GM23338 (cell line): ENCODE measurements around the gene NID2.

ENCODE experiments used
- CREB1 ChIP-seq: fragments of 250-450 bp; sonication (Bioruptor Pico); IDR thresholded peaks from 2 replicates; pipeline ENCODE4 v1.5.0; 2020; ENCODE audit warnings: low read depth, mild to moderate bottlenecking, moderate library complexity
- CTCF ChIP-seq, 2 experiments: fragments of 200-600 bp in 1 of 2; sonication (generic) in 1 of 2; conservative IDR thresholded peaks; 2 replicates each; pipeline versions ENCODE4 v1.5.1 to v1.6.1; 2016 to 2017; ENCODE audit warnings: antibody characterized with exemption in 2 of 2, low read depth in 2 of 2, mild to moderate bottlenecking in 2 of 2, moderate library complexity in 1 of 2
- EZH2 ChIP-seq: fragments of 200-600 bp; sonication (generic); IDR thresholded peaks from one replicate; pipeline ENCODE4 v1.8.0; 2017; ENCODE audit warnings: antibody characterized with exemption, mild to moderate bottlenecking, low read depth; ENCODE audit not compliant: unreplicated experiment
- EZH2phosphoT487 ChIP-seq: fragments of 200-600 bp; sonication (generic); IDR thresholded peaks from one replicate; pipeline ENCODE4 v1.8.1; 2018; ENCODE audit warnings: antibody characterized with exemption; ENCODE audit not compliant: unreplicated experiment
- JUNB ChIP-seq: IDR thresholded peaks from one replicate; pipeline ENCODE4 v1.6.1; 2016; ENCODE audit warnings: antibody characterized with exemption; ENCODE audit not compliant: unreplicated experiment
- POLR2AphosphoS5 ChIP-seq: IDR thresholded peaks from 2 replicates; pipeline ENCODE4 v1.6.1; 2016; ENCODE audit warnings: antibody characterized with exemption, low read depth
- REST ChIP-seq: IDR thresholded peaks from one replicate; pipeline ENCODE4 v1.6.1; 2018; ENCODE audit warnings: antibody characterized with exemption; ENCODE audit not compliant: unreplicated experiment
- STAT1 ChIP-seq: IDR thresholded peaks from one replicate; pipeline ENCODE4 v1.6.1; 2016; ENCODE audit warnings: antibody characterized with exemption; ENCODE audit not compliant: unreplicated experiment
- ZNF114 ChIP-seq: fragments of 250-450 bp; sonication (Bioruptor Pico); IDR thresholded peaks from 2 replicates; pipeline ENCODE4 v1.5.0; 2020; ENCODE audit warnings: mild to moderate bottlenecking, moderate library complexity
- ZNF462 ChIP-seq: fragments of 250-450 bp; sonication (Bioruptor Pico); IDR thresholded peaks from 2 replicates; pipeline ENCODE4 v1.5.0; 2020; ENCODE audit warnings: mild to moderate bottlenecking, moderate library complexity

DNA sequence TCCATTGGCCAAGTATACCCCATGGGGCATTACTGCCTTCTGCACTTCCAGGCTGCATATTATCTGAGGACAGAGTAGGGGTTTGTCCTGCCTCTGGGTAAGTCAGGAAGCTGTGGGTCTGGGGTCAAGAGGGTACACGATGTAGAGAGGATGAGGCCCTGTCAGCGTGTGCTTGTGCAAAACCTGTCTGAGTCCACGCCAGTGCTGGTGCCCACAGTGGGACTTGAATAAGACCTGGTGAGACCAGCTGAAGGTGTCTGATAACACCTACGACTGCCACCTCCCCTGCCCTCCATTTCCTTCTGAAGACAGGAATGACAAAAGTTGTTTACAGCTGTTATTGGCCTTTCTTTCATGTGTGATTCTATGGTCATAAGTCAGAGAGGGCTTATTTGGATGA lies 22.1 kb upstream of the NID2 start:
- no peak for TF ChIP-seq CTCF (conservative IDR thresholded peaks at IDR 0.05; ENCODE audit: low read depth in 2 of 2)
- no peak for TF ChIP-seq EZH2
- TF ChIP-seq JUNB = no peak
- TF ChIP-seq POLR2AphosphoS5 = no peak
- TF ChIP-seq EZH2phosphoT487 = no peak
- no peak for TF ChIP-seq REST
- TF ChIP-seq ZNF462 (CRISPR knock-in tag) = no peak
- no peak for TF ChIP-seq CREB1
- no peak for TF ChIP-seq ZNF114 (CRISPR knock-in tag)
- no peak for TF ChIP-seq STAT1
